IPS-11a (cell line): Measurements from ENCODE around the gene SLC4A4.

ENCODE experiments used
- H3K4me3 ChIP-seq: one replicate; pipeline ENCODE4 v1.5.1; 2013; ENCODE audit warnings: low read depth, low read length, control low read depth

SLC4A4 gene

GRCh38 chr4:71587995-71588394 lies 249.2 kb downstream of the SLC4A4 start:
- H3K4me3 ChIP-seq = no peak overlapping the region

GRCh38 chr4:71592793-71593192 lies 254.0 kb downstream of the SLC4A4 start:
- no peak overlapping the region for H3K4me3 ChIP-seq

GRCh38 chr4:71593311-71593710 lies 254.5 kb downstream of the SLC4A4 start:
- no peak overlapping the region for H3K4me3 ChIP-seq

- H3K4me3 ChIP-seq = no peak overlapping the region
These were observed 256.8 kb downstream of the SLC4A4 start for GRCh38 chr4:71595576-71596108.

- H3K4me3 ChIP-seq = no peak overlapping the region
These were observed 260.8 kb downstream of the SLC4A4 start for GRCh38 chr4:71599578-71599977.

- no peak overlapping the region for H3K4me3 ChIP-seq
These were observed 263.6 kb downstream of the SLC4A4 start for GRCh38 chr4:71602289-71602900.

GRCh38 chr4:71604785-71605184 lies 266.0 kb downstream of the SLC4A4 start:
- no peak overlapping the region for H3K4me3 ChIP-seq

GRCh38 chr4:71607109-71607508 lies 268.3 kb downstream of the SLC4A4 start:
- no peak overlapping the region for H3K4me3 ChIP-seq

- H3K4me3 ChIP-seq = no peak overlapping the region
These were observed 269.2 kb downstream of the SLC4A4 start for GRCh38 chr4:71607780-71608677.

- H3K4me3 ChIP-seq = no peak overlapping the region
These were observed 269.9 kb downstream of the SLC4A4 start for GRCh38 chr4:71608678-71609071.

- no peak overlapping the region for H3K4me3 ChIP-seq
These were observed 270.3 kb downstream of the SLC4A4 start for GRCh38 chr4:71609167-71609566.

- H3K4me3 ChIP-seq = no peak overlapping the region
These were observed 270.8 kb downstream of the SLC4A4 start for GRCh38 chr4:71609651-71610050.

GRCh38 chr4:71614621-71615020 lies 275.8 kb downstream of the SLC4A4 start:
- no peak overlapping the region for H3K4me3 ChIP-seq

GRCh38 chr4:71616168-71616811 lies 277.5 kb downstream of the SLC4A4 start:
- H3K4me3 ChIP-seq = no peak overlapping the region
